ENCODE measurements around the gene RTP1.

- TF ChIP-seq CTCF (conservative IDR thresholded peaks at IDR 0.05; ENCODE audit: low read length): no peak
- no peak for TF ChIP-seq EZH2phosphoT487 (IDR thresholded peaks at IDR 0.05; ENCODE audit: borderline replicate concordance)
Measured at GRCh38 chr3:187212196-187212545, 14.9 kb downstream of the RTP1 start.
